Endothelial cell of umbilical vein (primary cell): Measurements from ENCODE around the gene RAB20. TPM values are rescaled to one million over a fixed set of nuclear protein-coding genes. Genes with fewer than 3 reads are reported as not detected.

Experiments
- BruUV-seq: library from RNA; stranded (reverse); fragments of 400-500 nt; replicated peaks from 2 replicates; lab custom pipeline; 2021; lab: Mats Ljungman, UMichigan
- CTCF ChIA-PET: fragments of 300-600, 350-600 bp; sonication (Branson Sonifier 250); formaldehyde crosslinking; loops from one replicate; lab custom pipeline; 2021; ENCODE audit warnings: antibody characterized with exemption, inconsistent platforms; lab: Charles Lee
- POLR2A ChIA-PET: fragments of 300-600, 350-600 bp; sonication (Branson Sonifier 250); formaldehyde crosslinking; loops from one replicate; lab custom pipeline; 2021; ENCODE audit warnings: antibody characterized with exemption, inconsistent platforms; lab: Charles Lee
- DNase-seq: peaks from one replicate; pipeline ENCODE4 v3.0.0-alpha.2; 2011; ENCODE audit warnings: low read depth, low spot score
- FAIRE-seq: peaks from 2 replicates; lab custom pipeline; 2011; peaks lifted over from hg19 to GRCh38; lab: Jason Lieb, UNC
- H2AFZ ChIP-seq: 2 replicates; pipeline ENCODE4 v1.6.0; 2012; ENCODE audit warnings: low read depth, low read length, control low read depth, inconsistent platforms
- H3K27ac ChIP-seq: 2 replicates; pipeline ENCODE4 v1.5.1; 2011; ENCODE audit warnings: low read depth, mild to moderate bottlenecking, control low read depth, low read length, moderate library complexity; ENCODE audit not compliant: insufficient read depth
- H3K27me3 ChIP-seq, 2 experiments: 2 replicates each; pipeline versions ENCODE4 v1.6.0 to v1.6.1; 2011; ENCODE audit warnings: low read length in 2 of 2, mixed read lengths in 1 of 2; ENCODE audit not compliant: control insufficient read depth in 2 of 2, insufficient read depth in 2 of 2
- H3K36me3 ChIP-seq, 2 experiments: 2 replicates in 1 of 2; 3 replicates in 1 of 2; pipeline ENCODE4 v1.5.1; 2011; ENCODE audit warnings: low read length in 2 of 2, mild to moderate bottlenecking in 1 of 2, moderate library complexity in 1 of 2; ENCODE audit not compliant: control insufficient read depth in 2 of 2, insufficient read depth in 2 of 2; ENCODE audit errors: extremely low read depth in 1 of 2
- H3K4me1 ChIP-seq: 3 replicates; pipeline ENCODE4 v1.5.1; 2011; ENCODE audit warnings: mild to moderate bottlenecking, low read length; ENCODE audit not compliant: control insufficient read depth, insufficient read depth; ENCODE audit errors: extremely low read depth
- H3K4me2 ChIP-seq: 2 replicates; pipeline ENCODE4 v1.6.1; 2011; ENCODE audit warnings: low read length, control low read depth, mixed read lengths; ENCODE audit not compliant: insufficient read depth
- H3K4me3 ChIP-seq, 3 experiments: fragments of 200-600 bp in 1 of 3; sonication (generic), shearing (Covaris generic) in 1 of 3; replicated peaks in 1 of 3; 2 replicates each; pipeline ENCODE4 v1.5.1; 2011 to 2016; ENCODE audit warnings: control low read depth in 3 of 3, low read length in 3 of 3, mild to moderate bottlenecking in 2 of 3, inconsistent platforms in 1 of 3, low read depth in 1 of 3, moderate library complexity in 1 of 3; ENCODE audit not compliant: insufficient read depth in 1 of 3
- H3K79me2 ChIP-seq: 2 replicates; pipeline ENCODE4 v1.6.0; 2012; ENCODE audit warnings: low read length, inconsistent platforms; ENCODE audit not compliant: control insufficient read depth, insufficient read depth
- H3K9ac ChIP-seq: replicated peaks from 2 replicates; pipeline ENCODE3; 2011; ENCODE audit warnings: low read length, control low read depth; ENCODE audit not compliant: insufficient read depth; ENCODE audit errors: extremely low read depth
- H3K9me1 ChIP-seq: replicated peaks from 3 replicates; pipeline ENCODE4 v1.6.0; 2011; ENCODE audit warnings: mild to moderate bottlenecking, low read length; ENCODE audit not compliant: control insufficient read depth, insufficient read depth; ENCODE audit errors: extremely low read depth
- H3K9me3 ChIP-seq: replicated peaks from 2 replicates; pipeline ENCODE4 v1.5.1; 2012; ENCODE audit warnings: low read length, inconsistent platforms; ENCODE audit not compliant: control insufficient read depth, insufficient read depth
- H4K20me1 ChIP-seq: replicated peaks from 2 replicates; pipeline ENCODE3; 2011; ENCODE audit warnings: mild to moderate bottlenecking, low read length; ENCODE audit not compliant: control insufficient read depth, insufficient read depth; ENCODE audit errors: extremely low read depth
- EZH2 ChIP-seq: IDR thresholded peaks from 2 replicates; pipeline ENCODE4 v1.6.1; 2012; ENCODE audit warnings: borderline replicate concordance, low read depth, mild to moderate bottlenecking, moderate library complexity, low read length, inconsistent platforms; ENCODE audit not compliant: severe bottlenecking
- FOS ChIP-seq: IDR thresholded peaks from 2 replicates; pipeline ENCODE4 v1.6.1; 2011; ENCODE audit warnings: mild to moderate bottlenecking, low read length, moderate library complexity, borderline replicate concordance; ENCODE audit not compliant: insufficient read depth
- GATA2 ChIP-seq: IDR thresholded peaks from 2 replicates; pipeline ENCODE4 v1.7.0; 2011; ENCODE audit warnings: low read depth, mild to moderate bottlenecking, moderate library complexity, mixed read lengths, low read length; ENCODE audit not compliant: insufficient read length, insufficient read depth
- JUN ChIP-seq: IDR thresholded peaks from 2 replicates; pipeline ENCODE4 v1.6.1; 2011; ENCODE audit warnings: borderline replicate concordance, low read depth; ENCODE audit not compliant: insufficient read length, insufficient read depth
- MYC ChIP-seq: IDR thresholded peaks from one replicate; pipeline ENCODE4 v1.6.1; 2011; ENCODE audit warnings: mild to moderate bottlenecking, low read depth, low read length
- POLR2A ChIP-seq: IDR thresholded peaks from 2 replicates; pipeline ENCODE4 v1.6.1; 2012; ENCODE audit warnings: low read depth, mild to moderate bottlenecking, control low read depth, low read length
- POLR2AphosphoS5 ChIP-seq: IDR thresholded peaks from 2 replicates; pipeline ENCODE4 v1.6.1; 2012; ENCODE audit warnings: low read depth, mild to moderate bottlenecking, control low read depth, low read length, moderate library complexity; ENCODE audit not compliant: insufficient read depth
- dilution Hi-C: fragments of 300-500 bp; cut with MboI; formaldehyde crosslinking; loops from one replicate; pipeline ENCODE4 v1.15.0; 2019; ENCODE audit warnings: low sequenced_read_pairs; ENCODE audit not compliant: extremely low pct_ligation_motif_present
- intact Hi-C: fragments of 100-400 bp; cut with micrococcal nuclease; formaldehyde crosslinking; loops from one replicate; pipeline ENCODE4 v1.10.0; 2022
- polyA plus RNA-seq, 4 experiments: library from polyadenylated mRNA; depleted of rRNA in 3 of 4; stranded (reverse) in 3 of 4; unstranded in 1 of 4; fragments of >200 nt; gene quantifications; 2 replicates each; pipeline versions ENCODE4 v1.2.1 to v1.2.3, GENCODE V29; 2011 to 2012; ENCODE audit warnings: missing spikeins in 1 of 4
- total RNA-seq: library from RNA; stranded (reverse); gene quantifications from 2 replicates; pipeline ENCODE4 v1.2.3, GENCODE V29; 2021
- TF ChIP-seq, protein P1 (sequence below): IDR thresholded peaks from 2 replicates; pipeline ENCODE4 v1.6.1; 2011; ENCODE audit not compliant: insufficient read depth, insufficient read length
- TF ChIP-seq, protein P2 (sequence below), 2 donors: IDR thresholded peaks; 1 replicate in 1 of 2; 2 replicates in 1 of 2; pipeline ENCODE4 v1.5.1; 2011; ENCODE audit warnings: low read length in 2 of 2, mild to moderate bottlenecking in 2 of 2, moderate library complexity in 2 of 2, control low read depth in 1 of 2, inconsistent platforms in 1 of 2, low read depth in 1 of 2; ENCODE audit not compliant: insufficient read depth in 1 of 2; ENCODE audit errors: extremely low read depth in 1 of 2

Gene RAB20
- total and polyA plus RNA-seq, 2 donors (not counting 3 experiments of a cell fraction or from before 2014, with no cell fraction given): 1.3 to 1.7 TPM

GRCh38 chr13:110554227-110554836, 7.2 kb downstream of the RAB20 start:
- BruUV-seq: no TSS peak
- TF ChIP-seq, protein P1, sequence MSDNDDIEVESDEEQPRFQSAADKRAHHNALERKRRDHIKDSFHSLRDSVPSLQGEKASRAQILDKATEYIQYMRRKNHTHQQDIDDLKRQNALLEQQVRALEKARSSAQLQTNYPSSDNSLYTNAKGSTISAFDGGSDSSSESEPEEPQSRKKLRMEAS: no peak
- TF ChIP-seq FOS: no peak
- TF ChIP-seq POLR2A: no peak
- TF ChIP-seq JUN: no peak
- TF ChIP-seq GATA2: no peak
- TF ChIP-seq POLR2AphosphoS5: no peak
- no peak for TF ChIP-seq MYC
- TF ChIP-seq, protein P2, sequence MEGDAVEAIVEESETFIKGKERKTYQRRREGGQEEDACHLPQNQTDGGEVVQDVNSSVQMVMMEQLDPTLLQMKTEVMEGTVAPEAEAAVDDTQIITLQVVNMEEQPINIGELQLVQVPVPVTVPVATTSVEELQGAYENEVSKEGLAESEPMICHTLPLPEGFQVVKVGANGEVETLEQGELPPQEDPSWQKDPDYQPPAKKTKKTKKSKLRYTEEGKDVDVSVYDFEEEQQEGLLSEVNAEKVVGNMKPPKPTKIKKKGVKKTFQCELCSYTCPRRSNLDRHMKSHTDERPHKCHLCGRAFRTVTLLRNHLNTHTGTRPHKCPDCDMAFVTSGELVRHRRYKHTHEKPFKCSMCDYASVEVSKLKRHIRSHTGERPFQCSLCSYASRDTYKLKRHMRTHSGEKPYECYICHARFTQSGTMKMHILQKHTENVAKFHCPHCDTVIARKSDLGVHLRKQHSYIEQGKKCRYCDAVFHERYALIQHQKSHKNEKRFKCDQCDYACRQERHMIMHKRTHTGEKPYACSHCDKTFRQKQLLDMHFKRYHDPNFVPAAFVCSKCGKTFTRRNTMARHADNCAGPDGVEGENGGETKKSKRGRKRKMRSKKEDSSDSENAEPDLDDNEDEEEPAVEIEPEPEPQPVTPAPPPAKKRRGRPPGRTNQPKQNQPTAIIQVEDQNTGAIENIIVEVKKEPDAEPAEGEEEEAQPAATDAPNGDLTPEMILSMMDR (IDR thresholded peaks at IDR 0.05; ENCODE audit: extremely low read depth in 1 of 2, insufficient read depth in 1 of 2, low read depth in 1 of 2, low read length in 2 of 2): no peak
- TF ChIP-seq EZH2: no peak
- intact Hi-C loops: no loop called here
- Histone ChIP-seq H3K27ac (no peak overlapping the region), H3K9ac (no peak overlapping the region), H3K9me3 (no peaks in the 10 kb centered on the region), H3K4me1 (no peaks in the 10 kb centered on the region), H3K4me3 (no peak overlapping the region), H3K36me3 (no peaks in the 10 kb centered on the region), H3K27me3 (no peaks in the 10 kb centered on the region), H3K9me1 (no peaks in the 10 kb centered on the region), H4K20me1 (no peaks in the 10 kb centered on the region), H2AFZ (no peak overlapping the region), H3K79me2 (no peaks in the 10 kb centered on the region), H3K4me2 (no peak overlapping the region)
- dilution Hi-C loops: no loop called here
- no peak for FAIRE-seq
- DNase-seq: no peak
- POLR2A ChIA-PET: no interaction called here
- CTCF ChIA-PET: no interaction called here
